Prostate gland (tissue), 2 donors: ENCODE measurements around the gene EYA4.

Experiments
- POLR2A ChIP-seq: fragments of 450-650 bp; IDR thresholded peaks from one replicate; pipeline ENCODE4 v1.6.1; 2016; ENCODE audit warnings: antibody characterized with exemption, mild to moderate bottlenecking
- TF ChIP-seq, protein P1 (sequence below), 4 experiments: fragments of 200-600 bp in 2 of 4; fragments of 450-650 bp in 2 of 4; sonication (generic) in 2 of 4; IDR thresholded peaks; 1 replicate in 3 of 4; 2 replicates in 1 of 4; pipeline ENCODE4 v1.5.1; 2016 to 2019; ENCODE audit warnings: antibody characterized with exemption in 4 of 4, mild to moderate bottlenecking in 2 of 4, moderate library complexity in 2 of 4

DNA sequence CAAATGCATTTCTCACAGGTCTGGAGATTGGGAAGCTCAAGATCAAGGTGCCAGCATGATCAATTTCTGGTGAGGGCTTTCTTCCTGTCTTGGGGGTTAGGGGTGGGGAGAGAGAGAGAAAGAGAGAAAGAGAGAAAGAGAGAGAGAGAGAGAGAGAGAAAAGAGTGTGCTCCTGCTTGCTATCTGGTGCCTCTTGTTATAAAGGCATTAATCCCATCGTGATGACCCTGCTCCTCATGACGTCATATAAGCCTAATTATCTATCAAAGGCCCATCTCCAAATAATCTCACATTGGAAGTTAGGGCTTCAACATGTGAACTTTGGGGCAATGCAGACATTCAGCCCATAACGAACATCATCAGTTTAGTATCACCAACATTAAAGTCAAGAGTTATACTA is 114.8 kb downstream of the EYA4 start:
- TF ChIP-seq, protein P1, sequence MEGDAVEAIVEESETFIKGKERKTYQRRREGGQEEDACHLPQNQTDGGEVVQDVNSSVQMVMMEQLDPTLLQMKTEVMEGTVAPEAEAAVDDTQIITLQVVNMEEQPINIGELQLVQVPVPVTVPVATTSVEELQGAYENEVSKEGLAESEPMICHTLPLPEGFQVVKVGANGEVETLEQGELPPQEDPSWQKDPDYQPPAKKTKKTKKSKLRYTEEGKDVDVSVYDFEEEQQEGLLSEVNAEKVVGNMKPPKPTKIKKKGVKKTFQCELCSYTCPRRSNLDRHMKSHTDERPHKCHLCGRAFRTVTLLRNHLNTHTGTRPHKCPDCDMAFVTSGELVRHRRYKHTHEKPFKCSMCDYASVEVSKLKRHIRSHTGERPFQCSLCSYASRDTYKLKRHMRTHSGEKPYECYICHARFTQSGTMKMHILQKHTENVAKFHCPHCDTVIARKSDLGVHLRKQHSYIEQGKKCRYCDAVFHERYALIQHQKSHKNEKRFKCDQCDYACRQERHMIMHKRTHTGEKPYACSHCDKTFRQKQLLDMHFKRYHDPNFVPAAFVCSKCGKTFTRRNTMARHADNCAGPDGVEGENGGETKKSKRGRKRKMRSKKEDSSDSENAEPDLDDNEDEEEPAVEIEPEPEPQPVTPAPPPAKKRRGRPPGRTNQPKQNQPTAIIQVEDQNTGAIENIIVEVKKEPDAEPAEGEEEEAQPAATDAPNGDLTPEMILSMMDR (IDR thresholded peaks at IDR 0.05), result no peak
- TF ChIP-seq POLR2A, result no peak
